Measurements from ENCODE around the gene KIF4B.

The KIF4B gene

GRCh38 chr5:155052532-155052931 is 39.0 kb downstream of the KIF4B start:
- no peak for DNase-seq

DNA sequence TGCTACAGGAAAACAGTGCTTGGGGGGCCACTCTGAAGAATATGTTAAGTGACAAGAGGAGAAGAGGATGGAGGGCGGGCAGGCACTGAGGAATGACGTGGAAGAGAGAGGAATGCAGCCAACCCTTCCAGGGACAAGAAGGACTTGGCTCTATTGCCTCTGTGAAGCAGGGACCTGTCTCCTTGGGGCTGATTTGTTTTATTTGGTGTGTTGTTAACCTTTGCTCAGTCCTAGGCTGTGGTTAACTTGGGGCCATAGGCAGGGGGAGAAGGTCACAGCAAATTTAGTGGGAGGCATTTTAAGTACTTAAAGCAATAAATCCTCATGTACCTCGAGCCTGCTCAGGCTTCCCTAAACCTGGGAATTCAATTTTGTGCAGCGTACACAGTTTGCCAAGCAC is 39.9 kb downstream of the KIF4B start:
- DNase-seq = no peak

GRCh38 chr5:155056644-155057269 is 43.2 kb downstream of the KIF4B start:
- DNase-seq = no peak

DNA sequence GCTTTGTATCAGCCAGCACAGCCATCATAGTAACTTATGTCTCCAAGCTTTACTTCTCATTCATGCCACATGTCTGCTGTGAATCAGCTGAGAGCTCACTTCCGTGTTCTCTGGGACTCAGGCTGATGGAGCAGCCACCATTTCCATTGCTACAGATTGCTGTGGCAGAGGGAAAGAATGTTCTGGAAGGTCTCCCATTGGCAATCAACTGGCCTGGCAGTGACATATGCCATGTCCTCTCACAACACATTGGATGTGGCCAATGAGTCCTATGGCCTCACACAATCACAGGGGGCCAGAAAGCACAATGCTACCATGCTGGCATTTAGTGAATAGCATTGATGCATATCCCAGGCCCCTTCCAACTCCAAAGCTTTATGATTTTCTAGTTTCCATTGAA is 44.1 kb downstream of the KIF4B start:
- no peak for DNase-seq

- no peak for DNase-seq
Observed at GRCh38 chr5:155064580-155064979, 51.0 kb downstream of the KIF4B start.

- DNase-seq = no peak
Observed at GRCh38 chr5:155066886-155067595, 53.5 kb downstream of the KIF4B start.
